HG02981 (cell line): Measurements from ENCODE around the gene SLC39A12.

Experiments
- ATAC-seq: cut with Tn5 transposase; IDR thresholded peaks from one replicate; pipeline ENCODE4 v1.9.1; 2021; ENCODE audit warnings: mild to moderate bottlenecking, moderate library complexity; ENCODE audit not compliant: unreplicated experiment

The SLC39A12 gene

DNA sequence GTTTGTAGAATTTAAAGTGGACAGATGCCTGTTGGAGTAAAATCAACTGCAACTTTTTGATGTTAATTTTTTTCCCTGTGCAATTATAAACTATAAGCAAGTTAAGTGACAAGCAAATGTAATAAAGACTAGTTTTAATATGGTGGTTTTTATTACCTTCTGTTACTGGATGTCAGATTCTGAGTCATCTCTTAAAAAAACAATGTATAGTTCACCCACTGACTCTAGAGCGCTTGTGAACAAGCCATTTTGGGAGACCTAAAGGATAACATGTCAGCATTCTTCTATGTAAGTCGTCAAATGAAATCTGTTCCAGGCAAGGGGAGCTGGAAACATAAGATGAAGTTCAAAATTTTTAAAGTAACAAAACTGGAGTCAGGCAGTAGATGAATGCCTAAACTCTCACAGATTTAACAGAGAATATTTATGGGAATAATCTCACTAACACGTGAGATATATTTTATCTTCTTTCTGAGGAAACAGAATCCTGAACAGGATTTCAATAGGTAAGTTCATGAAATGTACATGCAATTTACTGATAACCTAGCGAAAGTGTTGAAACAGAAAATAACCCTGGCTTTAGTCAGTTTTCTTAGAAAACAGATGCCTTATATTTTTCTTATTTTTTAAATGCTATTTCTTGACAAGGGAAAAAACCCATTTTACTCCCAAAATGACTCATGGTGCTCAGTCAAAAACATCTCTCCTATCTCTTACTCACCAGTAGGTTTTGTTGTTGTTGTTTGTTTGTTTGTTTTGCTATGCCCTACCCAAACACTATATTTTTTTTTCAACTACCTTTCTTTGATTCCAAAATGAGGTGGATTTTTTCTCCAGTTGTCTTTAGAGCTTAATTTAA, 91.7 kb downstream of the SLC39A12 start:
- ATAC-seq, result no peak

DNA sequence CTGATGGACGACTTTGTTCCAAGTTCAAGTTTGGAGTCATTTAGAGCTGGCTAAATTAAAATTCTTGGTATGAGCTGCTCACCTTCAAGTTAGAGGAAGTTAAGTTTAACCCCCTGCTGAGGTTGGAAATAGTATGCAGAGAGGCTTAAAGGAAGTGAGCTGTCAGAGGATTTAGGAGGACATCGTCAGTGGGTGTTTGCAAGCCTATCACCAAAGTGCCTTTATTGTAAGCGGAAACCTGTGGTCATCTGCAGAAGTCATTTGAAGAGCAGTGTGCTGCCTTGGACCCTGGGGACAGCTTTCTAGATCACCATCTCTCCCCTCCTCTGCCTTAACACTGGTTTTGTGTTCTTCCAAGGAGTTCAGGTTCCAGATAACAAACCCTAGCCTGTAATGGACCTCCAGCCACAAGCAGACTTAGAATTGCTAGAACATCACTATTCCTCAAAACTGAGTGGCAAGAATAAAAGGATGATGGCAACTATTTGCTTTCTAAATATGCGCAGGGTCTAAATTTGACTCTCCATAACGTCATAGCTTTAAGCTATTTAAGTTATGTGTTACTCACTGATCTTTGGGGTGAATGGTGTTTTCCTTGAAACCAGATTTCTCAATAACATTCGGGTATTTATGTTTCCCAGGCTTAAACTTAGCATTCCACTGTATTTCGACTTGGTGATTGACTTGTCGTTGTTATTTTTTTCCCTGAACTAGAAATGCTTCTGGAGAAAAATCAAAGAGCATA, 93.4 kb downstream of the SLC39A12 start:
- ATAC-seq, result no peak

DNA sequence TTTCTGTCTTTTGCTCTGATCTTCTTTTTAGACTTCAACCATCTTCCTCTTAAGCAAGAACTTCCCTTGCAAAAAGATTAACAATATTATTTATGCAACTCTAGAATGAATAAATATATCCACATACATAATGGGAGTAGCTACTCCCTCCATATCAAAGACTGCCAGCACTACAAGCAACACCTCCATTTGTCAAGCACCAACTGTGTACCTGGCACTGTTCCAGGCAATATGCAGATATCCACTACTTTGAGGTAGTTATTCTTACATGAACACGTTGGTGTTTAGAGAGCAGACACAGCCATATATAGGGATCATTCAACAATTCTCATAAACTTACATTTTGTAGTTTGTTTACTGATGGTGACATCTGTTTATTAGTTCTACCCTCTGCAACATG, 104.9 kb downstream of the SLC39A12 start:
- no peak for ATAC-seq

DNA sequence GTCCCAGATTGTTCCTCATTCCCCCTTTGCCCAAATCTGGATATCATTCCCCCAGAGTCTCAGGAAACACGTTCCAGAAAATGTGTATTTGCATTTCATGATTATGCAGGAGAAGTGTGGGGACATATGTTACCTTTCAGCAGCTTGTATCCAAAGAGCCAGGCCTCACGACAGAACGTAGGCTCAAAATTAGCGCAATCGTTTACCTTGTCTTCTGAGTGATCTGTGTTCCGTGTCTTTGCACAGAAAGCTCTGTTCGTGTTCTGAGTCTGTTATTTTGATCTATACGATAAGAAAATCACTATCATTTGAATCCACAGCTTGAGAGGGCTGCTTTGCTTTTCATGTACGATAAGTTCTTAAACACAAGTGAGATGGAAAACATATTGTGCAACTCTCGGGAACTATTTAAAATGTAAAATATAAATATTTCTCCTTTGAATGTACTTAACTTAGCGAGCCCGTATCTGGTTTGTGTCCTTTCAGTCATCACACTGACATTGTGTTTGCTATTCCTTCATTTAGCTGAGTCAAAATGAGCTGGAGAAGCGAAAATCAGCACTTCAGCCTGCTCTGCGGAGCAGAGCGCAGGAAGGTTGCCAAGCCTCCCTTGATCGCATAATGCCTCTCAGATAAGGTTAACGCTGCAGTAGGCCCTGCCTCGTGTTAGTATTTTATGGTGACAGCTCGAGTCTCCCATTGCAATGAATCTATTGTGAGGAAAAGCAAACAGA, 108.3 kb downstream of the SLC39A12 start:
- ATAC-seq, result no peak

GRCh38 chr10:18066947-18067346, 115.2 kb downstream of the SLC39A12 start:
- no peak for ATAC-seq

DNA sequence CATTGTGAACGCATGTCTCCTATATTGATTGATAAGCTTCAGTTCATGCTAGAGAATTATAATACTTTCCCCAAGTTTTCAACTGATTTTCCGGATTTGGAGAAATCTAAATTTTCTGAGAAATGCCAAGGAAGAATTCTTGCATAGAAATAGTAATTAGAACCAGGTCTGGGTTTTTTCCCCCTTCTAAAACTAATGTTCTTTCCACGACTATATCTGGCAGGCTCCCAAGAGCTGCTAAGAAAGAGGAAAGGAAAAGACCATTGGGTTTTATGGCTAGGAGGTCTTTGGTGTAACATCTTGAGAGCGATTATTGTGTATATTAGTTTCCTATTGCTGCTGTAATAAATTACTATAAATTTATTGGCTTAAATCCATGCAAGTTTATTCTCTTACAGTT, 116.7 kb downstream of the SLC39A12 start:
- ATAC-seq, result no peak

DNA sequence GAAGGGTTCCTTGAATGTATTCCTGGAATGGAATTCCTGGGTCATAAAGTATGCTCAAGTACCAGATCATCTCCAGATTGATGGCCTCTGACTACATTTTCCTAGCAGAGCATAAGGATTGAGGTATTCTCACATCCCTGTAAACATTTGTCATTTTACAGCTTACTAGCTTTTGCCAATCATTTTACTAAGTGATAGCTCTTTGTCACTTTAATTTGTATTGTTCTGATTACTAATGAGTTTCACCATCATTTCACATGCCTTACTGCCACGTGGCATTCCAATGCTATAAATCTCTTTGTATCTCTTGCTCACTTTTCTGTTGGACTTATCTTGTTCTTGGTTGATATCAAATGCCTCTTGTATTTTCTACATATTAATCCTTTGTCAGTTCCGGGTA, 119.9 kb downstream of the SLC39A12 start:
- ATAC-seq, result no peak

- ATAC-seq, result no peak
Measured at GRCh38 chr10:18073314-18073713, 121.6 kb downstream of the SLC39A12 start.

GRCh38 chr10:18075881-18076280, 124.2 kb downstream of the SLC39A12 start:
- no peak for ATAC-seq

DNA sequence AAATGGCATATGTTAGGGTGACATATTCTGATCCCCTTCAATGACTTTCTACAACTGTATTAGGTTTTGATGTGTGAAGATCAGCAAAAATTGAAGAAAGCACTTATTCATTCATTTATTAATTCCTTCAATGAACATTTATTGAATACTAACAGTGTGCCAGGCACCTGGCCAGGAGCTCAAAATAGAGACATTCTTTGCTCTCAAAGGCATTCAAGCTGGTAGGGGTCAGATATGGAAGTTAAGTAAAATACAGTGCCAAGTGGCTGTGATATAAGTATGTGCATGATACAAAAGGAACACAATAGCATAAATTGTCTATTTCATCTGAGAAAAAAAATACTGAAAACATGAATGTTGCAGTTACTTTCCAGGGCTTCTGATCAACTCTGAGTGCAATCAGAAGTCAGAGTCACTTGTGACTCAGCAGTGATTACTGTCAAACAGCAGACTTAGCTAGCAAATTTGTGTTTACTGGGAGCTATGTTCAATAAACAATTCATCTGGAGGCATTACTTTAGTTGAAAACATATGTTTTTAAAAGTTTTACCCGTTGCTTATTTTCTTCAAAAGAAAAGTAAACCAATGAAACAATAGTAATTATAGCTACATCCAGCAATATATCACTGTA, 128.1 kb downstream of the SLC39A12 start:
- no peak for ATAC-seq

GRCh38 chr10:18082381-18082780, 130.7 kb downstream of the SLC39A12 start:
- no peak for ATAC-seq

DNA sequence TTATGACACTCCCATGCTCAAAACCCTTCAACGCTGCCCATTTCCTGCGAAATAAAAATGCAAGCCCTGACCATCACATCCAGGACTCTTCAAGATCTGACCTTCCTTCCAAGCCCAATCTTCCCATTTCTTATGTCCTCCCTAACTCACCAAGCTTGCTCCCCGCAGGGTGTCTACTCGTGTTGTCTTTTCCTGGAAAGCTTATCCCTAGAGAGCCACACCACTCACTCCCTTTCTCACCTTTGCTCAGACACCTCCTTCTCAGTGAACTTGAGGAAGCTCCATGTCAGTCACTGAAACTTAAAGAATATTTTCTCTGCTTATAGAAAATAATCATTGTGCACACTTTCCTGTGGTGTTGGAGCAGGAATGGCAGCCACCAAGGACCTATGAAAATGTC, 134.1 kb downstream of the SLC39A12 start:
- ATAC-seq, result no peak

- no peak for ATAC-seq
Measured at GRCh38 chr10:18086746-18087145, 135.0 kb downstream of the SLC39A12 start.

GRCh38 chr10:18087355-18087754, 135.6 kb downstream of the SLC39A12 start:
- ATAC-seq, result no peak
